Mammary epithelial cell (primary cell): ENCODE results near the gene NTNG1.

Source experiments
- EZH2 ChIP-seq: IDR thresholded peaks from 2 replicates; pipeline ENCODE4 v1.6.1; 2012; ENCODE audit warnings: low read length, inconsistent platforms, borderline replicate concordance
- TF ChIP-seq, protein P1 (sequence below), 2 donors: IDR thresholded peaks in 1 of 2; conservative IDR thresholded peaks in 1 of 2; 2 replicates each; pipeline ENCODE4 v1.5.1; 2011 to 2012; ENCODE audit warnings: inconsistent platforms in 2 of 2, low read length in 2 of 2, mild to moderate bottlenecking in 2 of 2, control low read depth in 1 of 2, low read depth in 1 of 2; ENCODE audit not compliant: insufficient read depth in 1 of 2; ENCODE audit errors: extremely low read depth in 1 of 2

DNA sequence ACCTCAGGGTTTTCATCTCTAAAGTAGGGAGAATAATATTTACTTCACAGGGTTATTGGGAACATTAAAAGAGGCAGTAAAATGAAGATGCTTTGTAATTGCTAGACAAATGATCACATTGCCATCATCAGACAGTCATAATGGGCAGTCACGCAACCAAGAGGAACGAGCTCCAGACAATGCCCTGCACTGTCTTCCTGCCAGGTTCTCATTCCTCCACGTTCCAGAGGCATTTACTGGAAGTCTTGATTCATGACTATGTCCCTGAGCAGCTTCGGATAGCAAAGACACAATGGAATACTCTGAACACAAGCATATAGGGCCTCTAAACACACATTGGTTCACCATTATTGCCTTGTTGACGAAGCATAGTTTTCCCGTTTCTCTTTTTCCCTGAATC is 389.7 kb downstream of the NTNG1 start:
- TF ChIP-seq, protein P1, sequence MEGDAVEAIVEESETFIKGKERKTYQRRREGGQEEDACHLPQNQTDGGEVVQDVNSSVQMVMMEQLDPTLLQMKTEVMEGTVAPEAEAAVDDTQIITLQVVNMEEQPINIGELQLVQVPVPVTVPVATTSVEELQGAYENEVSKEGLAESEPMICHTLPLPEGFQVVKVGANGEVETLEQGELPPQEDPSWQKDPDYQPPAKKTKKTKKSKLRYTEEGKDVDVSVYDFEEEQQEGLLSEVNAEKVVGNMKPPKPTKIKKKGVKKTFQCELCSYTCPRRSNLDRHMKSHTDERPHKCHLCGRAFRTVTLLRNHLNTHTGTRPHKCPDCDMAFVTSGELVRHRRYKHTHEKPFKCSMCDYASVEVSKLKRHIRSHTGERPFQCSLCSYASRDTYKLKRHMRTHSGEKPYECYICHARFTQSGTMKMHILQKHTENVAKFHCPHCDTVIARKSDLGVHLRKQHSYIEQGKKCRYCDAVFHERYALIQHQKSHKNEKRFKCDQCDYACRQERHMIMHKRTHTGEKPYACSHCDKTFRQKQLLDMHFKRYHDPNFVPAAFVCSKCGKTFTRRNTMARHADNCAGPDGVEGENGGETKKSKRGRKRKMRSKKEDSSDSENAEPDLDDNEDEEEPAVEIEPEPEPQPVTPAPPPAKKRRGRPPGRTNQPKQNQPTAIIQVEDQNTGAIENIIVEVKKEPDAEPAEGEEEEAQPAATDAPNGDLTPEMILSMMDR (conservative IDR thresholded peaks at IDR 0.05 in 1 of 2, IDR thresholded peaks at IDR 0.05 in 1 of 2; ENCODE audit: extremely low read depth in 1 of 2, insufficient read depth in 1 of 2, low read depth in 1 of 2, low read length in 2 of 2) = no peak
- no peak for TF ChIP-seq EZH2
